Panc1 (cell line): ENCODE data around the gene PALM2AKAP2. TPM values are rescaled to one million over a fixed set of nuclear protein-coding genes. Genes with fewer than 3 reads are reported as not detected.

Experiments used
- ATAC-seq: fragments of 200-7000 bp; cut with Tn5 transposase; 2 replicates; pipeline ENCODE4 v1.9.1; 2020; ENCODE audit warnings: mild to moderate bottlenecking, moderate library complexity
- BruUV-seq: library from RNA; stranded (reverse); fragments of 400-500 nt; replicated peaks from 2 replicates; lab custom pipeline; 2021; lab: Mats Ljungman, UMichigan
- CTCF ChIA-PET: fragments of 300-600 bp; sonication (Branson Sonifier 250); formaldehyde crosslinking; loops from one replicate; lab custom pipeline; 2022; ENCODE audit warnings: antibody characterized with exemption; lab: Charles Lee
- POLR2A ChIA-PET: fragments of 300-600 bp; sonication (Branson Sonifier 250); formaldehyde crosslinking; loops from one replicate; lab custom pipeline; 2022; ENCODE audit warnings: antibody characterized with exemption; lab: Charles Lee
- DNase-seq: peaks from one replicate; pipeline ENCODE4 v3.0.0-alpha.2; 2010; ENCODE audit warnings: low read depth, low spot score
- H3K27ac ChIP-seq: 2 replicates; pipeline ENCODE4 v1.5.1; 2011; ENCODE audit warnings: mild to moderate bottlenecking, low read length, inconsistent platforms
- H3K27me3 ChIP-seq: fragments of 200-500 bp; sonication (Bioruptor generic); 2 replicates; pipeline ENCODE4 v1.6.0; 2014; ENCODE audit warnings: low read length, inconsistent platforms; ENCODE audit not compliant: control insufficient read depth, insufficient read depth
- H3K36me3 ChIP-seq: fragments of 200-500 bp; sonication (Bioruptor generic); 2 replicates; pipeline ENCODE4 v1.5.1; 2014; ENCODE audit warnings: inconsistent platforms, mild to moderate bottlenecking, low read length, moderate library complexity; ENCODE audit not compliant: control insufficient read depth, insufficient read depth
- H3K4me1 ChIP-seq: 2 replicates; pipeline ENCODE4 v1.5.1; 2011; ENCODE audit warnings: inconsistent platforms, mild to moderate bottlenecking, low read length, moderate library complexity; ENCODE audit not compliant: control insufficient read depth, insufficient read depth
- H3K4me3 ChIP-seq, 2 experiments: 2 replicates each; pipeline ENCODE4 v1.5.1; 2011 to 2012; ENCODE audit warnings: low read depth in 2 of 2, low read length in 2 of 2, mild to moderate bottlenecking in 2 of 2, inconsistent platforms in 1 of 2, moderate library complexity in 1 of 2
- H3K9me3 ChIP-seq: fragments of 200-500 bp; sonication (Bioruptor generic); 2 replicates; pipeline ENCODE4 v1.5.1; 2014; ENCODE audit warnings: low read depth, mild to moderate bottlenecking, inconsistent platforms, low read length, moderate library complexity; ENCODE audit not compliant: control insufficient read depth, insufficient read depth
- POLR2AphosphoS5 ChIP-seq: IDR thresholded peaks from 2 replicates; pipeline ENCODE4 v1.6.1; 2012; ENCODE audit warnings: mild to moderate bottlenecking, low read depth, low read length, moderate library complexity
- SIN3A ChIP-seq: IDR thresholded peaks from 2 replicates; pipeline ENCODE4 v1.6.1; 2012; ENCODE audit warnings: low read depth, mild to moderate bottlenecking, low read length, moderate library complexity, borderline replicate concordance; ENCODE audit not compliant: insufficient read depth
- TCF7L2 ChIP-seq: IDR thresholded peaks from 2 replicates; pipeline ENCODE4 v1.6.1; 2011; ENCODE audit warnings: mild to moderate bottlenecking, low read depth, low read length, inconsistent platforms
- in situ Hi-C: cut with HindIII; loops from 2 replicates; pipeline ENCODE4 v1.10.0; 2016; ENCODE audit warnings: low sequenced_read_pairs, low pct_unique_long_range_greater_than_20kb
- intact Hi-C: fragments of 100-400 bp; cut with micrococcal nuclease; formaldehyde crosslinking; loops from one replicate; pipeline ENCODE4 v1.10.0; 2022; ENCODE audit not compliant: unreplicated experiment
- total RNA-seq: library from RNA; stranded (reverse); gene quantifications from one replicate; pipeline ENCODE4 v1.2.1, GENCODE V29; 2021; ENCODE audit not compliant: unreplicated experiment
- TF ChIP-seq, protein P1 (sequence below): fragments of 450-650 bp; IDR thresholded peaks from 2 replicates; pipeline ENCODE4 v1.5.1; 2017; ENCODE audit warnings: mild to moderate bottlenecking
- TF ChIP-seq, protein P2 (sequence below), 2 experiments: IDR thresholded peaks; 2 replicates each; pipeline ENCODE4 v1.6.1; 2011 to 2012; ENCODE audit warnings: low read depth in 2 of 2, control low read depth in 1 of 2, low read length in 1 of 2, mild to moderate bottlenecking in 1 of 2, moderate library complexity in 1 of 2; ENCODE audit not compliant: insufficient read depth in 1 of 2

The PALM2AKAP2 gene
- total RNA-seq, 1 experiment from 2014 or later = 0.44 TPM

DNA sequence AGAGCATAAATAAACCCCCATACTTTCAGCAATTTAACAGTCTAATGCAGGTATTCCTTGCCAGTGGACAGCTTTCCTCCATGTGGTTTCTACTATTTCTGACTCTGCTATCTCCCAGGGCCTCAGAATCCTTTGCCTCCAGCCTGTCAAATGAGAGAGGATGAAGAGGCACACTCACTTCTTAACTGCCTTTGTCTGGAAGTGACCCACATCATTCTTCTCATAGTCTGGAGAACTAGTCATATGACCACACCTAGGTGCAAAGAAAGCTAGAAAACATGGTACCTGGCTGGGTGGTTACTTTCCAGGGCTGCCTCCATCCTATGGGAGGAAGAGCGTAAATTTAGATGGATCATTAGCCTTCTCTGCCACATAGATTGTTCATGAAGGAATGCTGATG is 22.5 kb downstream of the PALM2AKAP2 start:
- BruUV-seq = no TSS peak
- TF ChIP-seq POLR2AphosphoS5 (no peak), SIN3A (no peak), TCF7L2 (no peak)
- TF ChIP-seq, protein P1, sequence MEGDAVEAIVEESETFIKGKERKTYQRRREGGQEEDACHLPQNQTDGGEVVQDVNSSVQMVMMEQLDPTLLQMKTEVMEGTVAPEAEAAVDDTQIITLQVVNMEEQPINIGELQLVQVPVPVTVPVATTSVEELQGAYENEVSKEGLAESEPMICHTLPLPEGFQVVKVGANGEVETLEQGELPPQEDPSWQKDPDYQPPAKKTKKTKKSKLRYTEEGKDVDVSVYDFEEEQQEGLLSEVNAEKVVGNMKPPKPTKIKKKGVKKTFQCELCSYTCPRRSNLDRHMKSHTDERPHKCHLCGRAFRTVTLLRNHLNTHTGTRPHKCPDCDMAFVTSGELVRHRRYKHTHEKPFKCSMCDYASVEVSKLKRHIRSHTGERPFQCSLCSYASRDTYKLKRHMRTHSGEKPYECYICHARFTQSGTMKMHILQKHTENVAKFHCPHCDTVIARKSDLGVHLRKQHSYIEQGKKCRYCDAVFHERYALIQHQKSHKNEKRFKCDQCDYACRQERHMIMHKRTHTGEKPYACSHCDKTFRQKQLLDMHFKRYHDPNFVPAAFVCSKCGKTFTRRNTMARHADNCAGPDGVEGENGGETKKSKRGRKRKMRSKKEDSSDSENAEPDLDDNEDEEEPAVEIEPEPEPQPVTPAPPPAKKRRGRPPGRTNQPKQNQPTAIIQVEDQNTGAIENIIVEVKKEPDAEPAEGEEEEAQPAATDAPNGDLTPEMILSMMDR = no peak
- TF ChIP-seq, protein P2, sequence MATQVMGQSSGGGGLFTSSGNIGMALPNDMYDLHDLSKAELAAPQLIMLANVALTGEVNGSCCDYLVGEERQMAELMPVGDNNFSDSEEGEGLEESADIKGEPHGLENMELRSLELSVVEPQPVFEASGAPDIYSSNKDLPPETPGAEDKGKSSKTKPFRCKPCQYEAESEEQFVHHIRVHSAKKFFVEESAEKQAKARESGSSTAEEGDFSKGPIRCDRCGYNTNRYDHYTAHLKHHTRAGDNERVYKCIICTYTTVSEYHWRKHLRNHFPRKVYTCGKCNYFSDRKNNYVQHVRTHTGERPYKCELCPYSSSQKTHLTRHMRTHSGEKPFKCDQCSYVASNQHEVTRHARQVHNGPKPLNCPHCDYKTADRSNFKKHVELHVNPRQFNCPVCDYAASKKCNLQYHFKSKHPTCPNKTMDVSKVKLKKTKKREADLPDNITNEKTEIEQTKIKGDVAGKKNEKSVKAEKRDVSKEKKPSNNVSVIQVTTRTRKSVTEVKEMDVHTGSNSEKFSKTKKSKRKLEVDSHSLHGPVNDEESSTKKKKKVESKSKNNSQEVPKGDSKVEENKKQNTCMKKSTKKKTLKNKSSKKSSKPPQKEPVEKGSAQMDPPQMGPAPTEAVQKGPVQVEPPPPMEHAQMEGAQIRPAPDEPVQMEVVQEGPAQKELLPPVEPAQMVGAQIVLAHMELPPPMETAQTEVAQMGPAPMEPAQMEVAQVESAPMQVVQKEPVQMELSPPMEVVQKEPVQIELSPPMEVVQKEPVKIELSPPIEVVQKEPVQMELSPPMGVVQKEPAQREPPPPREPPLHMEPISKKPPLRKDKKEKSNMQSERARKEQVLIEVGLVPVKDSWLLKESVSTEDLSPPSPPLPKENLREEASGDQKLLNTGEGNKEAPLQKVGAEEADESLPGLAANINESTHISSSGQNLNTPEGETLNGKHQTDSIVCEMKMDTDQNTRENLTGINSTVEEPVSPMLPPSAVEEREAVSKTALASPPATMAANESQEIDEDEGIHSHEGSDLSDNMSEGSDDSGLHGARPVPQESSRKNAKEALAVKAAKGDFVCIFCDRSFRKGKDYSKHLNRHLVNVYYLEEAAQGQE (IDR thresholded peaks at IDR 0.05; ENCODE audit: insufficient read depth in 1 of 2, low read depth in 2 of 2, low read length in 1 of 2) = no peak
- Histone ChIP-seq H3K4me3 (no peak overlapping the region), H3K9me3 (no peaks in the 10 kb centered on the region), H3K36me3 (no peaks in the 10 kb centered on the region), H3K27ac (no peak overlapping the region), H3K27me3 (no peaks in the 10 kb centered on the region), H3K4me1 (no peaks in the 10 kb centered on the region)
- in situ Hi-C loops (no loop called here), intact Hi-C loops (no loop called here)
- ChIA-PET CTCF (no interaction called here), POLR2A (interaction anchor here (0.6 kb wide), 1 partner anchor 90 kb away, joined by 3 read pairs; no protein-coding TSS in a partner anchor)
- DNase-seq = no peak
- no peak for ATAC-seq

DNA sequence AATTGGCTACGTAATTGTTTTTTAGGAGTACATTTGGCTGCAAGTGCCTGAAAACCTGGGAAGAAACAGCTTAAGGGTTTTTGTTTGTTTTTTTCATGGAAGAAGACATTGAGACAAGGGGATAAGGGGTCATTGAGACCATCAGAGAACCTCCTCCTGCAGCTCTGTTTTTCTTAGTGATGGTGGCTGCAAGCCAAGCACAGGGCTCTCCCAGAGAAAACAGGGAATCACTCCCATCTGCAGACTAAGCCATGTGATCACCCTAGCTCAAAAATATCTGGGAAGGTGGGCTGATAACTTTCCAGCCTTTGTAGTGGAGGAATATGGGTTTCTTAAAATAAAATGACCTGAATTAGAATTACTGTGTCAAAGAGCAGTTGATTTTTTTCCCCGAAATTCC is 25.1 kb downstream of the PALM2AKAP2 start:
- CTCF ChIA-PET = interaction anchor here (0.7 kb wide), 1 partner anchor 82 kb away, joined by 3 read pairs; no protein-coding TSS in a partner anchor
- Histone ChIP-seq H3K9me3 (no peaks in the 10 kb centered on the region), H3K27me3 (no peaks in the 10 kb centered on the region), H3K36me3 (no peaks in the 10 kb centered on the region), H3K4me3 (no peak overlapping the region), H3K4me1 (no peaks in the 10 kb centered on the region), H3K27ac (no peak overlapping the region)
- intact Hi-C loops (no loop called here), in situ Hi-C loops (no loop called here)
- DNase-seq (no peak), ATAC-seq (no peak)
- BruUV-seq = no TSS peak
- TF ChIP-seq POLR2AphosphoS5 = no peak
- TF ChIP-seq, protein P2 (IDR thresholded peaks at IDR 0.05; ENCODE audit: insufficient read depth in 1 of 2, low read depth in 2 of 2, low read length in 1 of 2) = no peak
- TF ChIP-seq SIN3A = no peak
- no peak for TF ChIP-seq TCF7L2
- TF ChIP-seq, protein P1 = no peak
- POLR2A ChIA-PET = no interaction called here
